Adipocyte (in vitro differentiated cells): ENCODE data around the gene CALHM1.

Experiments used
- DNase-seq: peaks from one replicate; pipeline ENCODE4 v3.0.0-alpha.2; 2015; ENCODE audit warnings: low read depth
- H3K27me3 ChIP-seq: replicated peaks from 2 replicates; pipeline ENCODE4 v1.7.0; 2013; ENCODE audit warnings: mild to moderate bottlenecking, low read length, moderate library complexity; ENCODE audit not compliant: control insufficient read depth, insufficient read depth
- H3K36me3 ChIP-seq: 2 replicates; pipeline ENCODE4 v1.7.0; 2013; ENCODE audit warnings: low read length, mild to moderate bottlenecking, moderate library complexity; ENCODE audit not compliant: control insufficient read depth, insufficient read depth, severe bottlenecking
- H3K4me1 ChIP-seq: 2 replicates; pipeline ENCODE4 v1.7.0; 2013; ENCODE audit warnings: mild to moderate bottlenecking, low read length, moderate library complexity; ENCODE audit not compliant: control insufficient read depth, insufficient read depth
- H3K4me3 ChIP-seq: 2 replicates; pipeline ENCODE4 v1.7.0; 2013; ENCODE audit warnings: mild to moderate bottlenecking, low read length, moderate library complexity
- H3K9ac ChIP-seq: 2 replicates; pipeline ENCODE4 v1.7.0; 2013; ENCODE audit warnings: mild to moderate bottlenecking, low read length, moderate library complexity
- H3K9me3 ChIP-seq: 2 replicates; pipeline ENCODE4 v1.7.0; 2013; ENCODE audit warnings: mild to moderate bottlenecking, low read length, moderate library complexity; ENCODE audit not compliant: control insufficient read depth

CALHM1 gene

GRCh38 chr10:103466734-103467133, 8.0 kb upstream of the CALHM1 start:
- Histone ChIP-seq H3K4me1 (peaks cover 17% of the 10 kb centered on the region), H3K27me3 (no peaks in the 10 kb centered on the region), H3K9ac (no peak overlapping the region), H3K9me3 (no peaks in the 10 kb centered on the region), H3K36me3 (no peaks in the 10 kb centered on the region), H3K4me3 (no peak overlapping the region)
- DNase-seq: peak; percentile 44

GRCh38 chr10:103465411-103466179, 6.9 kb upstream of the CALHM1 start:
- Histone ChIP-seq H3K36me3 (no peaks in the 10 kb centered on the region), H3K27me3 (no peaks in the 10 kb centered on the region), H3K9me3 (no peaks in the 10 kb centered on the region), H3K4me3 (no peak overlapping the region), H3K4me1 (peaks cover 5% of the 10 kb centered on the region), H3K9ac (no peak overlapping the region)
- DNase-seq: no peak

GRCh38 chr10:103463499-103463898, 4.8 kb upstream of the CALHM1 start:
- Histone ChIP-seq H3K9ac (no peak overlapping the region), H3K4me3 (no peak overlapping the region), H3K27me3 (no peaks in the 10 kb centered on the region), H3K9me3 (no peaks in the 10 kb centered on the region), H3K4me1 (peaks cover 5% of the 10 kb centered on the region), H3K36me3 (no peaks in the 10 kb centered on the region)
- DNase-seq: no peak

GRCh38 chr10:103459615-103460014, 915 bp upstream of the CALHM1 start:
- H3K27me3 ChIP-seq: no peaks in the 10 kb centered on the region
- DNase-seq: no peak
- no peak overlapping the region for H3K4me3 ChIP-seq
- H3K4me1 ChIP-seq: peaks cover 5% of the 10 kb centered on the region
- H3K36me3 ChIP-seq: no peaks in the 10 kb centered on the region
- no peaks in the 10 kb centered on the region for H3K9me3 ChIP-seq
- H3K9ac ChIP-seq: no peak overlapping the region

GRCh38 chr10:103457896-103458583, 660 bp downstream of the CALHM1 start:
- Histone ChIP-seq H3K27me3 (no peaks in the 10 kb centered on the region), H3K4me3 (no peak overlapping the region), H3K9me3 (no peaks in the 10 kb centered on the region), H3K4me1 (peaks cover 1% of the 10 kb centered on the region), H3K36me3 (no peaks in the 10 kb centered on the region), H3K9ac (no peak overlapping the region)
- no peak for DNase-seq

- Histone ChIP-seq H3K36me3 (no peaks in the 10 kb centered on the region), H3K4me1 (peaks cover 8% of the 10 kb centered on the region), H3K4me3 (no peak overlapping the region), H3K9me3 (no peaks in the 10 kb centered on the region), H3K9ac (no peak overlapping the region), H3K27me3 (no peaks in the 10 kb centered on the region)
- no peak for DNase-seq
Observed at GRCh38 chr10:103457176-103457712, 1.5 kb downstream of the CALHM1 start.

- Histone ChIP-seq H3K9ac (no peak overlapping the region), H3K4me3 (no peak overlapping the region), H3K36me3 (no peaks in the 10 kb centered on the region), H3K9me3 (no peaks in the 10 kb centered on the region), H3K4me1 (peaks cover 8% of the 10 kb centered on the region), H3K27me3 (no peaks in the 10 kb centered on the region)
- no peak for DNase-seq
Observed at GRCh38 chr10:103456074-103456660, 2.5 kb downstream of the CALHM1 start.

- H3K36me3 ChIP-seq: peaks cover 3% of the 10 kb centered on the region
- no peak overlapping the region for H3K9ac ChIP-seq
- no peaks in the 10 kb centered on the region for H3K27me3 ChIP-seq
- H3K4me3 ChIP-seq: no peak overlapping the region
- H3K4me1 ChIP-seq: peaks cover 15% of the 10 kb centered on the region
- no peak for DNase-seq
- H3K9me3 ChIP-seq: no peaks in the 10 kb centered on the region
Observed at GRCh38 chr10:103455235-103455634, 3.5 kb downstream of the CALHM1 start.

GRCh38 chr10:103454026-103454425, 4.7 kb downstream of the CALHM1 start:
- Histone ChIP-seq H3K27me3 (no peaks in the 10 kb centered on the region), H3K4me1 (peaks cover 26% of the 10 kb centered on the region), H3K9ac (no peak overlapping the region), H3K9me3 (no peaks in the 10 kb centered on the region), H3K4me3 (no peak overlapping the region), H3K36me3 (peaks cover 13% of the 10 kb centered on the region)
- no peak for DNase-seq

- Histone ChIP-seq H3K4me3 (peak overlapping the region; percentile 93), H3K4me1 (peaks cover 36% of the 10 kb centered on the region), H3K9ac (peak overlapping the region; percentile 98), H3K9me3 (no peaks in the 10 kb centered on the region), H3K27me3 (no peaks in the 10 kb centered on the region), H3K36me3 (peaks cover 16% of the 10 kb centered on the region)
- no peak for DNase-seq
Observed at GRCh38 chr10:103452506-103453230, 6.0 kb downstream of the CALHM1 start.
